NCI-H69 (cell line): ENCODE data around the gene PEF1.

Experiments
- DNase-seq: peaks from one replicate; lab custom pipeline; 2025; lab: John Stamatoyannopoulos, UW

The PEF1 gene

DNA sequence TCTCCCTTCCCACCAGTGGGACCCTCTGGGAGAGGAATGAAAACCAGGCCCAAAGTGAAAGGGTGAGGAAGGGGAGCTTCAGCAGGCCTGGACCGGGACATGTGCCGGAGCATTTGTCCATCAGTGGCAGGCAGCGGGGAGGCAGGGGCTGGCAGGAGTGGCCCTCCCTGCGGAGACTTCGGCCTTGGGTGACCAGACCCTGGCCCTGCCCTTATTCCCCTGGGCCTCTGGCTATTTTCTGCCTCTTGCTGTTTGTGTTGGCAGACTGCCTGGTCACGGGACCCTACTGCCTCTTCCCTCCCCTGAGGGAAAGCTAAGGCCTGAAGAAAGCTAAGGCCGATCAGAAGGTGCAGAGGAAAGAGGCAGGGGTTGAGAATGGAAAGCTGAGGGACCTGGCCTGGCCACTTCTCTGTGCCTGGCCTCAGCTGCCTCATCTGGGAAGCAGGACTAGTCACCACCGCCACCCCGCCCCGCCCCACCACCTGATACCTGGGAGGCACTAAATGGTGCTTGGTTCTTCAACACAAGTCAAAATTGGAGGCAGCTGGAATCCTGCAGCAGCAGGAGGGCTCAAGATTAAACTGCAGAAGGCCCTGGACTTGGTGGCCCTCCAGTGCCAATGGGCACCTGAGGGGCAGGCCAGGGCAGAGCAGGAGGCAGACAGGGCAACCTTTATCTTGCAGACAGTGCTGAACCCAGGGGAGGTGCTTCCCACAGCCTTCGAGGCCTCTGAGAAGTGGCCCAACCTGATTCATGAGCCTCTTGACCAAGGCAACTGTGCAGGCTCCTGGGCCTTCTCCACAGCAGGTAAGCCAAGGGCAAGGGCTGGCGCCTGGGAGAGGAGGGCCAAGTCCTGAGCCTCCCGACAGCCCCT lies 60.4 kb downstream of the PEF1 start:
- peak; percentile 78 for DNase-seq

DNA sequence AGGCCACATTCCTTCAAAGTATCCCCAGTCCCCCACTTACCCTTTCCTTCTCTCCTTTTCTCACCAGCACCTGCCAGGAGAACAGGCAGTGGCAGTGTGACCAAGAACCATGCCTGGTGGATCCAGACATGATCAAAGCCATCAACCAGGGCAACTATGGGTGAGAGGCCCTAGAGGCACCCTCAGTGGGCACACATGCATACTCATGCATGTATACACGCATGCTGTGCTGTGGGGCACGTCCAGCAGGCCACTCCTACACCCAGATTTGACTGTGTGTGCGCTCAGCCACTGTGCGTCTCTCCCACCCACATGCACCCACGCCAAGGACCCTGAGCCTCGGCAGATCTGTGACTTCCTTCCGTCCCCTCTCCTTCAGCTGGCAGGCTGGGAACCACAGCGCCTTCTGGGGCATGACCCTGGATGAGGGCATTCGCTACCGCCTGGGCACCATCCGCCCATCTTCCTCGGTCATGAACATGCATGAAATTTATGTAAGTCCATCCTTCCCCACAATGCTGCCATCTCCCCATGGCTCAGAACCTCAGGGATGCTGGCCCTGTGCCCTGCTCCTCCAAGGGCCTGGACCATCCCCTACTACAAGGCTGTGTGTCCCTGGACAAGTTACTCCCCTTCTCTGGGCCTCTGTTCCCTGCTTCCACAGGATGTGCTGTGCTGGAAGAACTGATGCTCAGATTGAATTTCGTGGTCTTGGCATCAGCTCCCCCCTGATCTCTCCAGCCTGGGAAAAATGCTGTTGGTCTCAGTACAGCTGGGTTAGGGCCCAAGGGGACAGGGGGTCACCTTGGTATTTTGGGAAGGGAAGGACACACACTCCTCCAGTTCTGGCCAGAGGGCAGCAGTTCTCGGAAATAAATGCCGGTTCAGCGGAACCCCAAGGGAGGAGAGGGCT lies 61.3 kb downstream of the PEF1 start:
- no peak for DNase-seq

DNA sequence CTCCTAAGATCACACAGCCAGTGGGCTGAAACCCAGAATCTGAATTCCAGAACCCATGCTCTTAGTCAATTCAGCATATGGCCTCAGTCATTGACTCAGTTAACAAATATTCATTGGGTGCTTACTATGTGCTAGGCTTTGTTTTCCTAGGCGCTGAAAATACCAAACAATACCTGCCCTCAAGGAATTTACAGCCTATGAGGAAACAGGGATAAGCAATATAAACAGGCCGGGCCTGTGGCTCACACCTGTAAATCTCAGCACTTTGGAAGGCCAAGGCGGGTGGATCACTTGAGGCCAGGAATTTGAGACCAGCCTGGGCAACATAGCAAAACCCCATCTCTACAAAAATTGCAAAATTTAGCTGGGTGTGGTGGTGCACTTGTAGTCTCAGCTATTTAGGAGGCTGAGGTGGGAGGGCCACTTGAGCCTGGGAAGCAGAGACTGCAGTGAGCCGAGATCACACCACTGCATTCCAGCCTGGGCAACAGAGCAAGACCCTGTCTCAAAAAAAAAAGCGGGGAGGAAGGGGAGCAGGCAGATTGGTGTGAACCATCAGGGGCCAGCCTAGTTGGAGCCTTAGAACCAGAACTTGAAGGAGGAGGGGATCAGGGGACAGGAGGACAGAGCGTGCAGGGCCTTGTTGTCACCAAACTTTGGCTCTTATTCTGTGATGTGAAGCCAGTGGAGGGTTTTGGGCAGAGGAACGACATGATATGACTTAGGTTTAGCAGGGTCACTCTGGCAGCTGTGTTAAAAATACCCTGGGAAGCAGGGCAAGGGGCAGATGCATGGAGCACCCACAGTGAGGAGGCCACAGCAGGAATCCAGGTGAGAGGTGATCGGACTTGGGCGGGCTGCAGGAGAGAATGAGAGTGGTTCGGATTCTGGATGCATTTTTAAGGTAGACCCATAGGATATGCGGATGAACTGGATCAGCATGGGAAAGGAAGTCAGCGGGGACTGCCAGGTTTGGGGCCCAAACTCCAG lies 62.6 kb downstream of the PEF1 start:
- DNase-seq: no peak

DNA sequence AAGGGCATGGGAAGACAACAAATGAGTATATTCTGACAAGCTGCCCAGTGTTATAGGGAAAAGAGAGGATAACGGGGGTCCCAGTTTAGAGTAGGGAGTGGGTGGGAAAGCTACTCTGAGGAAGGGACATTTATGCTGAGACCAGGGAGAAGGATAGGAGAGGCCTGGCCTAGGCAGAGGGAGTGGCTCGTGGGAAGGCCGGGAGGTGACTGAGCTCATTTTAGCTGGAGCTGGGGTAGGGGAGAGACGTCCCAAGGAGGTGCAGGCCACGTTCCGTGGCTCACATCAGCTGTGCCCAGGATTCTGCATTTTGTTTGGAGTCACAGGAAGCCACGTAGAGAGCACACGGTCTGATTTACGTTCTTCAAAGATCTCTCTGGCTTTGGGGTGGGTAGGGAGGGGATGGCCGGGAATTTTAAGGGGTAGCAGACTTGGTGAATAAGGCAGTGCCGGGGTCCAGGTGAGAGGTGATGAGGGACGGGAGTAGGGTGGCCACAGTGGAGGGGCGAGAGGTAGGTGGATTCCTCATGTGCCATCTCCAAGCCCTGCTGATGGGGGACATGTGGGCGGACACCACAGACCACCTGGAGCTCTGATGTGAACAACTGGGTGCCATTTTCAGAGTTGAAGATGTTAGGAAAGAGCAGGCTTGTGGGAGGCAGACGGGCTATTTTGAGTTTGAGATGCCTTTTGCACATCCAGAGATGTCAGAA lies 63.6 kb downstream of the PEF1 start:
- no peak for DNase-seq

DNA sequence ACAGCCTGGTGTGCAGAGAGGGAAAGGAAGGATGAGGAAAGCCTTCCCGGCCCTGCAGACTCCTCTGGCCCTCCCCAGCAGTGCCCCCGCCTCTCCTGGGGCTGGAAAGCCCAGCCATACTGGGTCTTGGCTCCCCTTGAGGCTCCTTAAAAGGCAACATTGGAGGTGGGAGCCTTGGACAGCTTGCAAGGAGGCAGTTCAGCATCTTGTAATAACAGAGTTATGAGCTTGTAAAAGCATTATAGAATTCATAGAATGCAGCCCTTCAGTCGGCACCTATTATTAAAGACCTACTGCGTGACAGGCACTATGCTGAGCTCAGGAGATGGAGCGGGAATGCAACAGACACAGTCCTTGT lies 64.2 kb downstream of the PEF1 start:
- DNase-seq: no peak
